NCI-H2227 treated with DMSO at 0.1 percent for 48 hours (cell line): ENCODE data around the gene DHRS12.
"Not testable (repeated sequence)": the region's sequence is repeated elsewhere in the genome, so short reads cannot be mapped to it uniquely, and the experiment has no call there.

Experiments
- DNase-seq: peaks from one replicate; lab custom pipeline; 2025; lab: John Stamatoyannopoulos, UW

The DHRS12 gene

GRCh38 chr13:51828730-51829567, 25.0 kb upstream of the DHRS12 start:
- DNase-seq = no peak

GRCh38 chr13:51827254-51827653, 23.3 kb upstream of the DHRS12 start:
- DNase-seq = no peak

- no peak for DNase-seq
These were observed 22.6 kb upstream of the DHRS12 start for GRCh38 chr13:51826606-51827005.

- DNase-seq = no peak
These were observed 21.8 kb upstream of the DHRS12 start for GRCh38 chr13:51825681-51826254.

- DNase-seq = no peak
These were observed 21.2 kb upstream of the DHRS12 start for GRCh38 chr13:51825165-51825592.

- DNase-seq = not testable (repeated sequence)
These were observed 20.7 kb upstream of the DHRS12 start for GRCh38 chr13:51824712-51825111.

GRCh38 chr13:51823863-51824262, 19.9 kb upstream of the DHRS12 start:
- no peak for DNase-seq

GRCh38 chr13:51823359-51823758, 19.4 kb upstream of the DHRS12 start:
- no peak for DNase-seq

GRCh38 chr13:51822106-51822815, 18.3 kb upstream of the DHRS12 start:
- no peak for DNase-seq

- no peak for DNase-seq
These were observed 17.6 kb upstream of the DHRS12 start for GRCh38 chr13:51821606-51822005.

GRCh38 chr13:51820016-51820597, 16.1 kb upstream of the DHRS12 start:
- no peak for DNase-seq

- DNase-seq = no peak
These were observed 15.6 kb upstream of the DHRS12 start for GRCh38 chr13:51819544-51819943.

- no peak for DNase-seq
These were observed 15.0 kb upstream of the DHRS12 start for GRCh38 chr13:51818781-51819511.

- no peak for DNase-seq
These were observed 14.3 kb upstream of the DHRS12 start for GRCh38 chr13:51818276-51818675.

- no peak for DNase-seq
These were observed 13.8 kb upstream of the DHRS12 start for GRCh38 chr13:51817717-51818116.

- DNase-seq = no peak
These were observed 12.8 kb upstream of the DHRS12 start for GRCh38 chr13:51816604-51817249.

GRCh38 chr13:51815848-51816247, 11.9 kb upstream of the DHRS12 start:
- DNase-seq = no peak

- DNase-seq = peak; percentile 43
These were observed 11.1 kb upstream of the DHRS12 start for GRCh38 chr13:51814825-51815650.

- DNase-seq = no peak
These were observed 10.1 kb upstream of the DHRS12 start for GRCh38 chr13:51814071-51814470.

GRCh38 chr13:51811920-51812451, 8.0 kb upstream of the DHRS12 start:
- DNase-seq = no peak
